ENCODE measurements around the gene AADAT. TPM values are rescaled to one million over a fixed set of nuclear protein-coding genes. Genes with fewer than 3 reads are reported as not detected.

AADAT gene
- total and polyA plus RNA-seq, 9 of the 15 experiments (the other 6 are each of a cell fraction or from before 2014, with no cell fraction given), result 0.06 to 0.07 TPM; not detected in 7

GRCh38 chr4:170017252-170017651 is 72.5 kb downstream of the AADAT start:
- Histone ChIP-seq H3K4me3 (no peak overlapping the region), H3K36me3 (ENCODE audit: control insufficient read depth, insufficient read depth, low read length) (no peaks in the 10 kb centered on the region), H3K9me1 (ENCODE audit: control insufficient read depth, insufficient read depth, low read length) (no peaks in the 10 kb centered on the region), H3K27ac (ENCODE audit: extremely low read depth, low read depth, low read length) (no peak overlapping the region), H3K4me2 (ENCODE audit: insufficient read depth, low read length) (no peak overlapping the region), H3K79me2 (ENCODE audit: control insufficient read depth, insufficient read depth, low read length) (no peaks in the 10 kb centered on the region), H3K9ac (ENCODE audit: insufficient read depth in 1 of 2, low read depth in 2 of 2, low read length in 2 of 2) (no peak overlapping the region), H4K20me1 (replicated peaks; ENCODE audit: control insufficient read depth, insufficient read depth, low read length) (no peaks in the 10 kb centered on the region), H3K4me1 (replicated peaks in 1 of 2; ENCODE audit: control insufficient read depth in 2 of 2, insufficient read depth in 2 of 2, low read length in 2 of 2) (no peaks in the 10 kb centered on the region), H3K9me3 (replicated peaks; ENCODE audit: control insufficient read depth, insufficient read depth, low read depth, low read length) (no peaks in the 10 kb centered on the region), H2AFZ (ENCODE audit: low read depth, low read length) (no peak overlapping the region), H3K27me3 (ENCODE audit: control insufficient read depth in 2 of 2, insufficient read depth in 2 of 2, low read length in 2 of 2) (peaks cover 0 to 8% of the 10 kb centered on the region in 2 experiments; a peak in 3 of 5 replicates)
- no TSS peak for BruUV-seq (replicated peaks)
- TF ChIP-seq FIP1L1 (IDR thresholded peaks at IDR 0.05; ENCODE audit: low read depth, low read length, poor library complexity, severe bottlenecking) (no peak), NFRKB (IDR thresholded peaks at IDR 0.05; ENCODE audit: low read depth) (no peak), HMGXB4 (CRISPR knock-in tag; IDR thresholded peaks at IDR 0.05) (no peak), MED1 (CRISPR knock-in tag; IDR thresholded peaks at IDR 0.05; ENCODE audit: borderline replicate concordance) (no peak), ELK1 (CRISPR knock-in tag; IDR thresholded peaks at IDR 0.05) (no peak), HSF4 (CRISPR knock-in tag; IDR thresholded peaks at IDR 0.05; ENCODE audit: borderline replicate concordance) (no peak), ATF3 (IDR thresholded peaks at IDR 0.05) (no peak), ATF3 (CRISPR knock-in tag; conservative IDR thresholded peaks at IDR 0.05) (no peak), ZNF277 (CRISPR knock-in tag; IDR thresholded peaks at IDR 0.05; ENCODE audit: borderline replicate concordance) (no peak), U2AF1 (optimal IDR thresholded peaks at IDR 0.05; ENCODE audit: low read depth, low read length) (no peak), ZNF75A (CRISPR knock-in tag; IDR thresholded peaks at IDR 0.05) (no peak), HNRNPH1 (optimal IDR thresholded peaks at IDR 0.05; ENCODE audit: low read depth, low read length) (no peak), TFE3 (CRISPR knock-in tag; IDR thresholded peaks at IDR 0.05) (no peak)
- ChIA-PET CTCF (ENCODE audit: low intra/inter-chr PET ratio) (no interaction called here), POLR2A (no interaction called here)
- DNase-seq (ENCODE audit: extremely low read depth in 1 of 4, low spot score in 3 of 4) (no peak), FAIRE-seq (no peak), ATAC-seq (no peak)
- in situ Hi-C loops (cut with MboI), result no loop called here
- intact Hi-C loops (cut with micrococcal nuclease), result no loop called here
- WGBS (ENCODE audit: insufficient coverage, low coverage, missing lambda C conversion rate), result 4% methylated on average over 3 of the region's 3 CpGs

Measured in K562 (cell line).